K562 (cell line): ENCODE measurements around the gene PNKD. TPM values are rescaled to one million over a fixed set of nuclear protein-coding genes. Genes with fewer than 3 reads are reported as not detected.

Experiments used
- ATAC-seq: fragments of 200-7000 bp; cut with Tn5 transposase; 3 replicates; pipeline ENCODE4 v1.9.1; 2020; ENCODE audit warnings: moderate library complexity
- BruUV-seq: library from RNA; stranded (reverse); fragments of 400-500 nt; replicated peaks from 2 replicates; lab custom pipeline; 2021; lab: Mats Ljungman, UMichigan
- CTCF ChIA-PET: fragments of 300-600 bp; formaldehyde crosslinking; extraction: SDS; loops from one replicate; lab custom pipeline; 2021; ENCODE audit warnings: low intra/inter-chr PET ratio; lab: Yijun Ruan, JAX
- POLR2A ChIA-PET: fragments of 300-600, 350-650 bp; sonication (Branson Sonifier 250); formaldehyde crosslinking; extraction: SDS; loops from one replicate; lab custom pipeline; 2021; ENCODE audit warnings: antibody characterized with exemption, inconsistent platforms; lab: Yijun Ruan, JAX
- DNase-seq, 4 experiments: peaks; one replicate each; pipeline versions ENCODE4 v3.0.0 to v3.0.0-alpha.2; 2011 to 2018; ENCODE audit warnings: low spot score in 3 of 4, mixed read lengths in 3 of 4; ENCODE audit errors: extremely low read depth in 1 of 4
- FAIRE-seq: peaks from 2 replicates; lab custom pipeline; 2011; peaks lifted over from hg19 to GRCh38; lab: Jason Lieb, UNC
- H2AFZ ChIP-seq: 2 replicates; pipeline ENCODE4 v1.6.0; 2011; ENCODE audit warnings: low read depth, low read length, control low read depth, inconsistent platforms
- H3K27ac ChIP-seq: fragments of 200-600 bp; 3 replicates; pipeline ENCODE4 v1.8.0; 2011; ENCODE audit warnings: low read depth, mild to moderate bottlenecking, control low read depth, inconsistent platforms, low read length, moderate library complexity, mixed read lengths; ENCODE audit errors: extremely low read depth
- H3K27me3 ChIP-seq, 2 experiments: fragments of 300-600 bp in 1 of 2; 2 replicates in 1 of 2; 3 replicates in 1 of 2; pipeline versions ENCODE4 v1.6.0 to v1.8.0; 2011; ENCODE audit warnings: inconsistent platforms in 2 of 2, low read length in 2 of 2, mild to moderate bottlenecking in 1 of 2, mixed read lengths in 1 of 2, moderate library complexity in 1 of 2; ENCODE audit not compliant: control insufficient read depth in 2 of 2, insufficient read depth in 2 of 2
- H3K36me3 ChIP-seq: fragments of 300-600 bp; 3 replicates; pipeline ENCODE4 v1.8.0; 2011; ENCODE audit warnings: mild to moderate bottlenecking, low read length, inconsistent platforms; ENCODE audit not compliant: control insufficient read depth, insufficient read depth
- H3K4me1 ChIP-seq, 2 experiments: fragments of 200-600 bp in 1 of 2; replicated peaks in 1 of 2; 2 replicates in 1 of 2; 3 replicates in 1 of 2; pipeline versions ENCODE4 v1.5.1 to v1.8.0; 2011; ENCODE audit warnings: inconsistent platforms in 2 of 2, low read length in 2 of 2, mild to moderate bottlenecking in 1 of 2, mixed read lengths in 1 of 2, moderate library complexity in 1 of 2; ENCODE audit not compliant: control insufficient read depth in 2 of 2, insufficient read depth in 2 of 2
- H3K4me2 ChIP-seq: 2 replicates; pipeline ENCODE4 v1.6.1; 2011; ENCODE audit warnings: low read length, control low read depth, inconsistent platforms, mixed read lengths; ENCODE audit not compliant: insufficient read depth
- H3K4me3 ChIP-seq: fragments of 200-600 bp; sonication (generic), shearing (Covaris generic); 2 replicates; pipeline ENCODE4 v1.5.1; 2016; ENCODE audit warnings: control low read depth, inconsistent platforms
- H3K79me2 ChIP-seq: fragments of 200-600 bp; 3 replicates; pipeline ENCODE4 v1.8.0; 2011; ENCODE audit warnings: low read length, inconsistent platforms; ENCODE audit not compliant: control insufficient read depth, insufficient read depth
- H3K9ac ChIP-seq, 2 experiments: 2 replicates each; pipeline versions ENCODE4 v1.6.0 to v1.6.1; 2011; ENCODE audit warnings: low read depth in 2 of 2, low read length in 2 of 2, control low read depth in 1 of 2, inconsistent platforms in 1 of 2, mild to moderate bottlenecking in 1 of 2, mixed read lengths in 1 of 2; ENCODE audit not compliant: insufficient read depth in 1 of 2
- H3K9me1 ChIP-seq: one replicate; pipeline ENCODE4 v1.6.0; 2011; ENCODE audit warnings: inconsistent platforms, mild to moderate bottlenecking, low read length, moderate library complexity; ENCODE audit not compliant: control insufficient read depth, insufficient read depth
- H3K9me3 ChIP-seq: replicated peaks from 2 replicates; pipeline ENCODE4 v1.5.1; 2011; ENCODE audit warnings: low read depth, low read length, inconsistent platforms; ENCODE audit not compliant: control insufficient read depth, insufficient read depth
- H4K20me1 ChIP-seq: replicated peaks from 2 replicates; pipeline ENCODE4 v1.6.1; 2011; ENCODE audit warnings: low read length, inconsistent platforms, mixed read lengths; ENCODE audit not compliant: control insufficient read depth, insufficient read depth
- CBX8 ChIP-seq: fragments of 200-600 bp; sonication (generic); IDR thresholded peaks from 2 replicates; pipeline ENCODE4 v1.6.1; 2012; ENCODE audit warnings: borderline replicate concordance, mixed run types, low read depth, mild to moderate bottlenecking, moderate library complexity, mixed read lengths, low read length, control low read depth, inconsistent platforms; ENCODE audit not compliant: poor library complexity, severe bottlenecking; ENCODE audit errors: extremely low read depth
- DDX20 ChIP-seq: fragments of 450-650 bp; IDR thresholded peaks from 2 replicates; pipeline ENCODE4 v1.6.1; 2016; ENCODE audit warnings: missing genetic modification characterization, low read depth, mild to moderate bottlenecking, missing compliant biosample characterization, moderate library complexity
- KLF6 ChIP-seq: fragments of 250-450 bp; sonication (Bioruptor Pico); IDR thresholded peaks from 2 replicates; pipeline ENCODE4 v1.4.0; 2020; ENCODE audit warnings: mild to moderate bottlenecking, moderate library complexity, borderline replicate concordance
- LARP7 ChIP-seq: fragments of 450-650 bp; IDR thresholded peaks from 2 replicates; pipeline ENCODE4 v1.6.1; 2016
- MBD1 ChIP-seq: fragments of 250-450 bp; sonication (Bioruptor Pico); IDR thresholded peaks from 2 replicates; pipeline ENCODE4 v1.8.0; 2022; ENCODE audit warnings: inconsistent platforms
- NCOA4 ChIP-seq: fragments of 450-650 bp; IDR thresholded peaks from 2 replicates; pipeline ENCODE4 v1.6.1; 2018; ENCODE audit warnings: mild to moderate bottlenecking; ENCODE audit not compliant: partially characterized antibody
- NFATC3 ChIP-seq: fragments of 450-650 bp; IDR thresholded peaks from 2 replicates; pipeline ENCODE4 v1.6.1; 2017; ENCODE audit warnings: mild to moderate bottlenecking
- POLR2G ChIP-seq: fragments of 200-400 bp; formaldehyde crosslinking; IDR thresholded peaks from 2 replicates; pipeline ENCODE4 v1.6.1; 2017; ENCODE audit warnings: low read depth, mild to moderate bottlenecking, antibody characterized with exemption, low read length, moderate library complexity
- RBFOX2 ChIP-seq: fragments of 200-400 bp; formaldehyde crosslinking; IDR thresholded peaks from 2 replicates; pipeline ENCODE4 v1.6.1; 2017; ENCODE audit warnings: low read depth, mild to moderate bottlenecking, low read length, moderate library complexity
- RBM22 ChIP-seq: fragments of 200-400 bp; formaldehyde crosslinking; IDR thresholded peaks from 2 replicates; pipeline ENCODE4 v1.6.1; 2018; ENCODE audit warnings: low read length, low read depth; ENCODE audit not compliant: poor library complexity, severe bottlenecking
- SFPQ ChIP-seq: fragments of 200-400 bp; formaldehyde crosslinking; IDR thresholded peaks from 2 replicates; pipeline ENCODE4 v1.6.1; 2017; ENCODE audit warnings: mild to moderate bottlenecking, low read depth, low read length, moderate library complexity
- YBX1 ChIP-seq: fragments of 450-650 bp; IDR thresholded peaks from 2 replicates; pipeline ENCODE4 v1.7.1; 2016; ENCODE audit warnings: mild to moderate bottlenecking
- ZNF354B ChIP-seq: fragments of 250-450 bp; sonication (Bioruptor Pico); IDR thresholded peaks from 2 replicates; pipeline ENCODE4 v1.4.0; 2020
- ZNF695 ChIP-seq: fragments of 450-650 bp; formaldehyde crosslinking; IDR thresholded peaks from 2 replicates; pipeline ENCODE4 v1.4.0; 2020; ENCODE audit warnings: mild to moderate bottlenecking, moderate library complexity
- ZZZ3 ChIP-seq: fragments of 450-650 bp; IDR thresholded peaks from 2 replicates; pipeline ENCODE4 v1.6.1; 2016; ENCODE audit warnings: antibody characterized with exemption, mild to moderate bottlenecking, moderate library complexity
- WGBS: fragments of 100-300 bp; shearing (Covaris generic); methylation state at CpG from one replicate; pipeline ENCODE4 v1.1.6; 2016; ENCODE audit warnings: low coverage, mixed read lengths; ENCODE audit not compliant: insufficient coverage; ENCODE audit errors: missing lambda C conversion rate; 5-methylcytosine and 5-hydroxymethylcytosine counted together
- in situ Hi-C: fragments of 300-500 bp; cut with MboI; formaldehyde crosslinking; loops from 4 replicates; pipeline ENCODE4 v1.15.0; 2018; ENCODE audit warnings: inconsistent platforms, mixed read lengths
- intact Hi-C: fragments of 100-400 bp; cut with micrococcal nuclease; formaldehyde crosslinking; loops from 2 replicates; pipeline ENCODE4 v1.14.2; 2022
- polyA plus RNA-seq, 8 experiments: library from polyadenylated mRNA; depleted of rRNA in 4 of 8; stranded (reverse) in 5 of 8; unstranded in 3 of 8; fragments of >200 nt; fragmentation: Nextera tagmentation in 2 of 8; fragmentation: Illumina TruSeq in 1 of 8; extraction: Ambion mirVana in 2 of 8; extraction: Trizol in 1 of 8; gene quantifications; 2 replicates each; pipeline versions ENCODE4 v1.2.1 to v1.2.3, GENCODE V29; 2011 to 2014; ENCODE audit warnings: inconsistent platforms in 1 of 8, missing spikeins in 1 of 8
- total RNA-seq, 7 experiments: library from RNA; depleted of rRNA in 6 of 7; stranded (reverse); fragments of >200 nt in 6 of 7; fragmentation: Illumina TruSeq in 2 of 7; extraction: Trizol in 2 of 7; gene quantifications; 2 replicates each; pipeline versions ENCODE4 v1.2.1 to v1.2.3, GENCODE V29; 2011 to 2021; ENCODE audit warnings: low replicate concordance in 1 of 7

PNKD gene
- total and polyA plus RNA-seq, 9 of the 15 experiments (the other 6 are each of a cell fraction or from before 2014, with no cell fraction given): 26.0 to 105 (median 60.1) TPM

- 91% methylated on average over 11 of the region's 16 CpGs for WGBS
- FAIRE-seq: no peak
- no peak overlapping the region for H2AFZ ChIP-seq
- H3K27me3 ChIP-seq: no peaks in the 10 kb centered on the region
- H3K9ac ChIP-seq: 0 out of 4 replicates have a peak overlapping the region, but pooled peaks of 1 of the 2 experiments have one; percentile 55
- intact Hi-C loops: loop anchor here (10.0 kb wide), 1 partner anchor 366 kb away; no protein-coding TSS in a partner anchor
- ATAC-seq: no peak
- peaks cover 23% of the 10 kb centered on the region for H3K79me2 ChIP-seq
- TF ChIP-seq SFPQ: no peak
- no peak for TF ChIP-seq CBX8
- no peak for TF ChIP-seq NCOA4
- no peak for TF ChIP-seq ZZZ3
- TF ChIP-seq NFATC3: no peak
- TF ChIP-seq KLF6 (CRISPR knock-in tag): no peak
- no peak for TF ChIP-seq ZNF354B (CRISPR knock-in tag)
- no peak for TF ChIP-seq MBD1
- TF ChIP-seq LARP7: no peak
- no peak for TF ChIP-seq ZNF695 (CRISPR knock-in tag)
- TF ChIP-seq RBFOX2: peak; percentile 51
- peak; percentile 44 for TF ChIP-seq POLR2G
- no peak for TF ChIP-seq DDX20
- TF ChIP-seq YBX1: no peak
- peak; percentile 15 for TF ChIP-seq RBM22
- no peak overlapping the region for H3K4me2 ChIP-seq
- H3K36me3 ChIP-seq: peaks cover 94% of the 10 kb centered on the region
- no peak for DNase-seq
- peaks cover 0 to 10% of the 10 kb centered on the region in 2 experiments; a peak in 2 of 5 replicates for H3K4me1 ChIP-seq
- in situ Hi-C loops: no loop called here
- no peak overlapping the region for H3K27ac ChIP-seq
- ChIA-PET CTCF (no interaction called here), POLR2A (interaction anchor here (2.7 kb wide), 1 partner anchor 8 kb away, joined by 9 read pairs; no protein-coding TSS in a partner anchor)
- BruUV-seq: no TSS peak
- no peaks in the 10 kb centered on the region for H3K9me3 ChIP-seq
- H3K4me3 ChIP-seq: no peak overlapping the region
- H3K9me1 ChIP-seq: no peaks in the 10 kb centered on the region
- H4K20me1 ChIP-seq: 0 out of 2 replicates have a peak, but pooled peaks cover 5% of the 10 kb centered on the region
Observed at GRCh38 chr2:218278531-218279360, 8.4 kb downstream of the PNKD start.
